WTC11 (cell line): Measurements from ENCODE around the gene SDF4. TPM values are rescaled to one million over a fixed set of nuclear protein-coding genes. Genes with fewer than 3 reads are reported as not detected.

Source experiments
- ATAC-seq: fragments of 200-7000 bp; cut with Tn5 transposase; 2 replicates; pipeline ENCODE4 v1.10.0; 2021; ENCODE audit warnings: mild to moderate bottlenecking, moderate library complexity
- CTCF ChIA-PET: fragments of 300-600 bp; sonication (Branson Sonifier 250); formaldehyde crosslinking; loops from one replicate; lab custom pipeline; 2021; ENCODE audit warnings: antibody characterized with exemption; lab: Charles Lee
- POLR2A ChIA-PET: fragments of 350-600 bp; sonication (Branson Sonifier 250); formaldehyde crosslinking; loops from one replicate; lab custom pipeline; 2021; ENCODE audit warnings: antibody characterized with exemption; lab: Charles Lee
- DNase-seq: peaks from one replicate; pipeline ENCODE4 v3.0.0; 2021; ENCODE audit warnings: low spot score
- H3K27ac Mint-ChIP-seq: 2 replicates; pipeline ENCODE4 v1.8.0; 2021; ENCODE audit warnings: mixed read lengths
- H3K27me3 Mint-ChIP-seq: 2 replicates; pipeline ENCODE4 v1.8.0; 2021; ENCODE audit warnings: low read depth, mild to moderate bottlenecking, moderate library complexity, mixed read lengths
- H3K36me3 Mint-ChIP-seq: 2 replicates; pipeline ENCODE4 v1.8.0; 2021; ENCODE audit warnings: mixed read lengths
- H3K4me1 Mint-ChIP-seq: 2 replicates; pipeline ENCODE4 v1.8.0; 2022; ENCODE audit warnings: mixed read lengths
- H3K4me3 Mint-ChIP-seq: 2 replicates; pipeline ENCODE4 v1.8.0; 2021; ENCODE audit warnings: mild to moderate bottlenecking, moderate library complexity, mixed read lengths
- H3K9me3 Mint-ChIP-seq: 2 replicates; pipeline ENCODE4 v1.8.0; 2021; ENCODE audit warnings: mixed read lengths
- ESRRA ChIP-seq: sonication (generic); formaldehyde crosslinking; IDR thresholded peaks from 2 replicates; pipeline ENCODE4 v1.8.1; 2022; ENCODE audit warnings: mild to moderate bottlenecking, missing genetic modification reagents, borderline replicate concordance
- ETV6 ChIP-seq: sonication (generic); formaldehyde crosslinking; IDR thresholded peaks from 2 replicates; pipeline ENCODE4 v1.8.1; 2022; ENCODE audit warnings: mild to moderate bottlenecking, missing genetic modification reagents
- FOXJ3 ChIP-seq: sonication (generic); formaldehyde crosslinking; IDR thresholded peaks from 2 replicates; pipeline ENCODE4 v1.9.0; 2021; ENCODE audit warnings: missing genetic modification reagents, mild to moderate bottlenecking, borderline replicate concordance
- GRHL2 ChIP-seq: fragments of 250-450 bp; sonication (Bioruptor Pico); IDR thresholded peaks from 2 replicates; pipeline ENCODE4 v1.8.0; 2022; ENCODE audit warnings: mild to moderate bottlenecking, moderate library complexity; ENCODE audit not compliant: insufficient replicate concordance, severe bottlenecking
- KAT7 ChIP-seq: sonication (generic); formaldehyde crosslinking; IDR thresholded peaks from 2 replicates; pipeline ENCODE4 v1.8.1; 2023; ENCODE audit warnings: missing genetic modification reagents, mild to moderate bottlenecking, borderline replicate concordance
- MXD4 ChIP-seq: fragments of 250-450 bp; sonication (Bioruptor Pico); IDR thresholded peaks from 2 replicates; pipeline ENCODE4 v1.8.0; 2021; ENCODE audit warnings: mild to moderate bottlenecking, moderate library complexity, borderline replicate concordance
- SMAD3 ChIP-seq: sonication (generic); formaldehyde crosslinking; IDR thresholded peaks from 2 replicates; pipeline ENCODE4 v1.8.0; 2022; ENCODE audit warnings: missing genetic modification reagents, mild to moderate bottlenecking, borderline replicate concordance
- SOX15 ChIP-seq: fragments of 250-450 bp; sonication (Bioruptor Pico); IDR thresholded peaks from 2 replicates; pipeline ENCODE4 v1.9.0; 2021; ENCODE audit warnings: mild to moderate bottlenecking
- ZNF121 ChIP-seq: sonication (generic); formaldehyde crosslinking; IDR thresholded peaks from 2 replicates; pipeline ENCODE4 v1.8.0; 2023; ENCODE audit warnings: missing genetic modification reagents
- total RNA-seq: library from RNA; stranded (reverse); gene quantifications from 3 replicates; pipeline ENCODE4 v1.2.3, GENCODE V29; 2021
- TF ChIP-seq, protein P1 (sequence below): sonication (generic); formaldehyde crosslinking; conservative IDR thresholded peaks from 2 replicates; pipeline ENCODE4 v1.8.1; 2022; ENCODE audit warnings: mild to moderate bottlenecking, missing genetic modification reagents
- TF ChIP-seq, protein P2 (sequence below): fragments of 250-450 bp; sonication (Bioruptor Pico); IDR thresholded peaks from 2 replicates; pipeline ENCODE4 v1.9.0; 2021; ENCODE audit warnings: mild to moderate bottlenecking, borderline replicate concordance
- TF ChIP-seq, protein P3 (sequence below): sonication (generic); formaldehyde crosslinking; IDR thresholded peaks from 2 replicates; pipeline ENCODE4 v1.8.0; 2022; ENCODE audit warnings: missing genetic modification reagents
- TF ChIP-seq, protein P4 (sequence below): sonication (generic); formaldehyde crosslinking; IDR thresholded peaks from 2 replicates; pipeline ENCODE4 v1.8.0; 2022; ENCODE audit warnings: mild to moderate bottlenecking, missing genetic modification reagents
- TF ChIP-seq, protein P5 (sequence below): sonication (generic); formaldehyde crosslinking; IDR thresholded peaks from 2 replicates; pipeline ENCODE4 v1.8.1; 2023; ENCODE audit warnings: mild to moderate bottlenecking, missing genetic modification reagents, moderate library complexity
- TF ChIP-seq, protein P6 (sequence below): fragments of 250-450 bp; sonication (Bioruptor Pico); conservative IDR thresholded peaks from 2 replicates; pipeline ENCODE4 v1.9.0; 2021; ENCODE audit warnings: mild to moderate bottlenecking

SDF4 gene
- total RNA-seq, 1 experiment from 2014 or later = 101 TPM

DNA sequence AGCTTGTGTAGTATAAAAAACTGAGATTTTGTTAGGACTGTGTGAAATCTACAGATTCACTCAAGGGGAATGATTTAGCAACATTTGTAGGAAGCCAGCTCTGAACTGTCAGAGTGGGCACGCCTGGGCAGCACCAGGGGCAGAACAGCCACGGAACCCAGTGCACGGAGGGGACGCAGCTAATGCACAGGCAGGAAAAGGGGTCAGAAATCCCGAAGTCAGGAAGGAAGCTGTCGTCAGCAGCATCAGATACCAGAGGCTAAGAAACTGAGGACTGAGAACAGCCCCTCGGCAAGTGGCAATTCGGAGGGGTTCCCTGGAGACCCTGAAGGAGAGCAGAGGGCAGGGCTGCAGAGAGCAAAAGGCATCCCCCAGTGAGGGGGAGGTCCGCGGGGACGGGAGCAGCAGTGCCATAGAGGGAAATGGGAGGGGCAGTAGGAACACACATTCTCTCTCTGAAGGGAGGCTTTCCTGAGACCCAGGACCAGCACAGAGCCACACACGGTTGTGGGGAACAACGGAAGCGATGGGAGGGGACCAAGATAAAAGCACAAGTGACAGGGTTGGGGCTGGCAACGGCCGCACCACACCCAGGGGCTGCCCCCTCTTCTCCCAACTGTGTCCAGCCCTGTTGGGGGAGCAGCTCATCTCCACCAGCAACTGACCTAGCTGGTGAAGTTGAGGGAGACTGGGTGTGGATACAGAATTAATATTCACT, 29.2 kb upstream of the SDF4 start:
- H3K27me3 Mint-ChIP-seq = no peaks in the 10 kb centered on the region
- H3K4me1 Mint-ChIP-seq = peaks cover 15% of the 10 kb centered on the region
- TF ChIP-seq, protein P1, sequence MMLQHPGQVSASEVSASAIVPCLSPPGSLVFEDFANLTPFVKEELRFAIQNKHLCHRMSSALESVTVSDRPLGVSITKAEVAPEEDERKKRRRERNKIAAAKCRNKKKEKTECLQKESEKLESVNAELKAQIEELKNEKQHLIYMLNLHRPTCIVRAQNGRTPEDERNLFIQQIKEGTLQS (CRISPR knock-in tag) = no peak
- no peak for TF ChIP-seq ZNF121 (CRISPR knock-in tag)
- no peak for TF ChIP-seq ETV6
- no peak for TF ChIP-seq GRHL2 (CRISPR knock-in tag)
- no peak for TF ChIP-seq FOXJ3
- TF ChIP-seq, protein P2, sequence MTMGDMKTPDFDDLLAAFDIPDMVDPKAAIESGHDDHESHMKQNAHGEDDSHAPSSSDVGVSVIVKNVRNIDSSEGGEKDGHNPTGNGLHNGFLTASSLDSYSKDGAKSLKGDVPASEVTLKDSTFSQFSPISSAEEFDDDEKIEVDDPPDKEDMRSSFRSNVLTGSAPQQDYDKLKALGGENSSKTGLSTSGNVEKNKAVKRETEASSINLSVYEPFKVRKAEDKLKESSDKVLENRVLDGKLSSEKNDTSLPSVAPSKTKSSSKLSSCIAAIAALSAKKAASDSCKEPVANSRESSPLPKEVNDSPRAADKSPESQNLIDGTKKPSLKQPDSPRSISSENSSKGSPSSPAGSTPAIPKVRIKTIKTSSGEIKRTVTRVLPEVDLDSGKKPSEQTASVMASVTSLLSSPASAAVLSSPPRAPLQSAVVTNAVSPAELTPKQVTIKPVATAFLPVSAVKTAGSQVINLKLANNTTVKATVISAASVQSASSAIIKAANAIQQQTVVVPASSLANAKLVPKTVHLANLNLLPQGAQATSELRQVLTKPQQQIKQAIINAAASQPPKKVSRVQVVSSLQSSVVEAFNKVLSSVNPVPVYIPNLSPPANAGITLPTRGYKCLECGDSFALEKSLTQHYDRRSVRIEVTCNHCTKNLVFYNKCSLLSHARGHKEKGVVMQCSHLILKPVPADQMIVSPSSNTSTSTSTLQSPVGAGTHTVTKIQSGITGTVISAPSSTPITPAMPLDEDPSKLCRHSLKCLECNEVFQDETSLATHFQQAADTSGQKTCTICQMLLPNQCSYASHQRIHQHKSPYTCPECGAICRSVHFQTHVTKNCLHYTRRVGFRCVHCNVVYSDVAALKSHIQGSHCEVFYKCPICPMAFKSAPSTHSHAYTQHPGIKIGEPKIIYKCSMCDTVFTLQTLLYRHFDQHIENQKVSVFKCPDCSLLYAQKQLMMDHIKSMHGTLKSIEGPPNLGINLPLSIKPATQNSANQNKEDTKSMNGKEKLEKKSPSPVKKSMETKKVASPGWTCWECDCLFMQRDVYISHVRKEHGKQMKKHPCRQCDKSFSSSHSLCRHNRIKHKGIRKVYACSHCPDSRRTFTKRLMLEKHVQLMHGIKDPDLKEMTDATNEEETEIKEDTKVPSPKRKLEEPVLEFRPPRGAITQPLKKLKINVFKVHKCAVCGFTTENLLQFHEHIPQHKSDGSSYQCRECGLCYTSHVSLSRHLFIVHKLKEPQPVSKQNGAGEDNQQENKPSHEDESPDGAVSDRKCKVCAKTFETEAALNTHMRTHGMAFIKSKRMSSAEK (CRISPR knock-in tag) = no peak
- TF ChIP-seq ESRRA (CRISPR knock-in tag) = no peak
- TF ChIP-seq, protein P3, sequence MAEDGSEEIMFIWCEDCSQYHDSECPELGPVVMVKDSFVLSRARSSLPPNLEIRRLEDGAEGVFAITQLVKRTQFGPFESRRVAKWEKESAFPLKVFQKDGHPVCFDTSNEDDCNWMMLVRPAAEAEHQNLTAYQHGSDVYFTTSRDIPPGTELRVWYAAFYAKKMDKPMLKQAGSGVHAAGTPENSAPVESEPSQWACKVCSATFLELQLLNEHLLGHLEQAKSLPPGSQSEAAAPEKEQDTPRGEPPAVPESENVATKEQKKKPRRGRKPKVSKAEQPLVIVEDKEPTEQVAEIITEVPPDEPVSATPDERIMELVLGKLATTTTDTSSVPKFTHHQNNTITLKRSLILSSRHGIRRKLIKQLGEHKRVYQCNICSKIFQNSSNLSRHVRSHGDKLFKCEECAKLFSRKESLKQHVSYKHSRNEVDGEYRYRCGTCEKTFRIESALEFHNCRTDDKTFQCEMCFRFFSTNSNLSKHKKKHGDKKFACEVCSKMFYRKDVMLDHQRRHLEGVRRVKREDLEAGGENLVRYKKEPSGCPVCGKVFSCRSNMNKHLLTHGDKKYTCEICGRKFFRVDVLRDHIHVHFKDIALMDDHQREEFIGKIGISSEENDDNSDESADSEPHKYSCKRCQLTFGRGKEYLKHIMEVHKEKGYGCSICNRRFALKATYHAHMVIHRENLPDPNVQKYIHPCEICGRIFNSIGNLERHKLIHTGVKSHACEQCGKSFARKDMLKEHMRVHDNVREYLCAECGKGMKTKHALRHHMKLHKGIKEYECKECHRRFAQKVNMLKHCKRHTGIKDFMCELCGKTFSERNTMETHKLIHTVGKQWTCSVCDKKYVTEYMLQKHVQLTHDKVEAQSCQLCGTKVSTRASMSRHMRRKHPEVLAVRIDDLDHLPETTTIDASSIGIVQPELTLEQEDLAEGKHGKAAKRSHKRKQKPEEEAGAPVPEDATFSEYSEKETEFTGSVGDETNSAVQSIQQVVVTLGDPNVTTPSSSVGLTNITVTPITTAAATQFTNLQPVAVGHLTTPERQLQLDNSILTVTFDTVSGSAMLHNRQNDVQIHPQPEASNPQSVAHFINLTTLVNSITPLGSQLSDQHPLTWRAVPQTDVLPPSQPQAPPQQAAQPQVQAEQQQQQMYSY (CRISPR knock-in tag) = no peak
- TF ChIP-seq, protein P4, sequence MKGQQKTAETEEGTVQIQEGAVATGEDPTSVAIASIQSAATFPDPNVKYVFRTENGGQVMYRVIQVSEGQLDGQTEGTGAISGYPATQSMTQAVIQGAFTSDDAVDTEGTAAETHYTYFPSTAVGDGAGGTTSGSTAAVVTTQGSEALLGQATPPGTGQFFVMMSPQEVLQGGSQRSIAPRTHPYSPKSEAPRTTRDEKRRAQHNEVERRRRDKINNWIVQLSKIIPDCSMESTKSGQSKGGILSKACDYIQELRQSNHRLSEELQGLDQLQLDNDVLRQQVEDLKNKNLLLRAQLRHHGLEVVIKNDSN (CRISPR knock-in tag) = no peak
- TF ChIP-seq KAT7 (CRISPR knock-in tag) = no peak
- TF ChIP-seq, protein P5, sequence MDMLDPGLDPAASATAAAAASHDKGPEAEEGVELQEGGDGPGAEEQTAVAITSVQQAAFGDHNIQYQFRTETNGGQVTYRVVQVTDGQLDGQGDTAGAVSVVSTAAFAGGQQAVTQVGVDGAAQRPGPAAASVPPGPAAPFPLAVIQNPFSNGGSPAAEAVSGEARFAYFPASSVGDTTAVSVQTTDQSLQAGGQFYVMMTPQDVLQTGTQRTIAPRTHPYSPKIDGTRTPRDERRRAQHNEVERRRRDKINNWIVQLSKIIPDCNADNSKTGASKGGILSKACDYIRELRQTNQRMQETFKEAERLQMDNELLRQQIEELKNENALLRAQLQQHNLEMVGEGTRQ (CRISPR knock-in tag) = no peak
- no peak for TF ChIP-seq MXD4 (CRISPR knock-in tag)
- no peak for TF ChIP-seq SOX15 (CRISPR knock-in tag)
- TF ChIP-seq, protein P6, sequence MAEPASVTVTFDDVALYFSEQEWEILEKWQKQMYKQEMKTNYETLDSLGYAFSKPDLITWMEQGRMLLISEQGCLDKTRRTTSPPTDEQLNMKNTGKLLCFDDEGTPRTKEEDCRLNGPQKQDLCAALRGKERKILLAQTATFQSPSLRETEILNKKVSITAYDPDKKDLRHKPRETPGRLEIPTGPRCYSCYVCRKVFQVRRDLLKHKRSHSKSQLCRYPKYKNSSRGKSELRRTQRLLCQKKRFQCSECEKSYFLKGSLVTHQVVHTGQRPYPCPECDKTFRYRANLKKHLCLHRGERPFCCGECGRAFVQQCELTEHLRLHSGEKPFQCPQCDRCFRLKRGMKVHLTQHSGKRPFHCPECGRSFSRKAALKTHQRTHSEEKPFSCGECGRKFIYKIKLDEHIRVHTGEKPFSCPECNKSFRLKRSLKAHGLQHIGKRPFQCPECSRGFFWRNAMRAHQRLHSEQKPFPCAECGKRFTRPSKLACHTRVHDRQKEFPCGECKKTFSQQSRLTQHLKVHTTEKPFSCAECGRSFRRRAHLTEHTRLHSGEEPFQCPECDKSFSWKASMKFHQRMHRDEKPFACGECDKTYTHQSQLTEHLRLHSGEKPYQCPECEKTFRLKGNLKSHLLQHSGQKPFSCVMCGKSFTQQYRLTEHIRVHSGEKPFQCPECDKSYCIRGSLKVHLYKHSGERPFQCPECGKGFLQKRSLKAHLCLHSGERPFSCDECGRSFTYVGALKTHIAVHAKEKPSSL = no peak
- TF ChIP-seq SMAD3 (CRISPR knock-in tag) = no peak
- ChIA-PET POLR2A (no interaction called here), CTCF (interaction anchor here (1.4 to 2.1 kb wide), 2 partner anchors 10 to 31 kb away, joined by 3 to 8 read pairs; no protein-coding TSS in a partner anchor)
- DNase-seq (no peak), ATAC-seq (no peak)
- no peak overlapping the region for H3K4me3 Mint-ChIP-seq
- H3K36me3 Mint-ChIP-seq = peaks cover 50% of the 10 kb centered on the region
- no peaks in the 10 kb centered on the region for H3K9me3 Mint-ChIP-seq
- peak overlapping the region; percentile 81 for H3K27ac Mint-ChIP-seq
